HEK293 (cell line): ENCODE measurements around the gene GDF7.

Source experiments
- GFI1B ChIP-seq: fragments of 450-650 bp; formaldehyde crosslinking; IDR thresholded peaks from 2 replicates; pipeline ENCODE4 v1.5.1; 2016; ENCODE audit warnings: missing biosample characterization, missing genetic modification characterization
- GLIS1 ChIP-seq: fragments of 450-650 bp; formaldehyde crosslinking; IDR thresholded peaks from 2 replicates; pipeline ENCODE4 v1.5.1; 2016; ENCODE audit warnings: missing biosample characterization, missing genetic modification characterization
- KLF10 ChIP-seq: fragments of 450-650 bp; IDR thresholded peaks from 2 replicates; pipeline ENCODE4 v1.5.1; 2018; ENCODE audit warnings: missing biosample characterization, mild to moderate bottlenecking, missing genetic modification characterization
- KLF16 ChIP-seq: fragments of 450-650 bp; formaldehyde crosslinking; IDR thresholded peaks from 2 replicates; pipeline ENCODE4 v1.5.1; 2017; ENCODE audit warnings: missing biosample characterization, missing genetic modification characterization
- KLF7 ChIP-seq: fragments of 450-650 bp; formaldehyde crosslinking; IDR thresholded peaks from 2 replicates; pipeline ENCODE4 v1.5.1; 2016; ENCODE audit warnings: missing biosample characterization, missing genetic modification characterization, borderline replicate concordance
- KLF8 ChIP-seq: fragments of 450-650 bp; formaldehyde crosslinking; IDR thresholded peaks from 2 replicates; pipeline ENCODE4 v1.5.1; 2016; ENCODE audit warnings: missing biosample characterization, missing genetic modification characterization
- SALL2 ChIP-seq: fragments of 450-650 bp; formaldehyde crosslinking; IDR thresholded peaks from 2 replicates; pipeline ENCODE4 v1.5.0; 2017; ENCODE audit warnings: missing biosample characterization, mild to moderate bottlenecking, missing genetic modification characterization, borderline replicate concordance
- SCRT1 ChIP-seq: fragments of 450-650 bp; formaldehyde crosslinking; IDR thresholded peaks from 2 replicates; pipeline ENCODE4 v1.5.1; 2016; ENCODE audit warnings: missing biosample characterization, missing genetic modification characterization, borderline replicate concordance
- ZBTB1 ChIP-seq: fragments of 450-650 bp; formaldehyde crosslinking; IDR thresholded peaks from 2 replicates; pipeline ENCODE4 v1.5.1; 2016; ENCODE audit warnings: missing biosample characterization, missing genetic modification characterization
- ZBTB17 ChIP-seq: fragments of 450-650 bp; formaldehyde crosslinking; IDR thresholded peaks from 2 replicates; pipeline ENCODE4 v1.5.1; 2016; ENCODE audit warnings: missing biosample characterization, missing genetic modification characterization
- ZBTB20 ChIP-seq: fragments of 450-650 bp; formaldehyde crosslinking; IDR thresholded peaks from 2 replicates; pipeline ENCODE4 v1.5.1; 2016; ENCODE audit warnings: missing biosample characterization, missing genetic modification characterization
- ZBTB21 ChIP-seq: fragments of 450-650 bp; formaldehyde crosslinking; IDR thresholded peaks from 2 replicates; pipeline ENCODE4 v1.5.1; 2017; ENCODE audit warnings: missing biosample characterization, missing genetic modification characterization
- ZBTB8A ChIP-seq: fragments of 450-650 bp; formaldehyde crosslinking; IDR thresholded peaks from 2 replicates; pipeline ENCODE4 v1.5.1; 2016; ENCODE audit warnings: missing biosample characterization, missing genetic modification characterization
- ZIC2 ChIP-seq: fragments of 450-650 bp; formaldehyde crosslinking; IDR thresholded peaks from 2 replicates; pipeline ENCODE4 v1.5.1; 2016; ENCODE audit warnings: missing biosample characterization, missing genetic modification characterization
- ZNF184 ChIP-seq: fragments of 450-650 bp; IDR thresholded peaks from 2 replicates; pipeline ENCODE4 v1.5.1; 2018; ENCODE audit warnings: missing biosample characterization, mild to moderate bottlenecking, missing genetic modification characterization
- ZNF19 ChIP-seq: fragments of 450-650 bp; formaldehyde crosslinking; IDR thresholded peaks from 2 replicates; pipeline ENCODE4; 2016; ENCODE audit warnings: missing biosample characterization, missing genetic modification characterization, low read depth
- ZNF292 ChIP-seq: fragments of 450-650 bp; formaldehyde crosslinking; IDR thresholded peaks from 2 replicates; pipeline ENCODE4 v1.5.1; 2016; ENCODE audit warnings: low read depth, missing biosample characterization, missing genetic modification characterization, borderline replicate concordance
- ZNF394 ChIP-seq: fragments of 450-650 bp; formaldehyde crosslinking; IDR thresholded peaks from 2 replicates; pipeline ENCODE4 v1.5.1; 2016; ENCODE audit warnings: missing biosample characterization, missing genetic modification characterization, mild to moderate bottlenecking, moderate library complexity, borderline replicate concordance
- ZNF501 ChIP-seq: fragments of 450-650 bp; formaldehyde crosslinking; IDR thresholded peaks from 2 replicates; pipeline ENCODE4 v1.5.1; 2016; ENCODE audit warnings: missing biosample characterization, missing genetic modification characterization
- ZNF548 ChIP-seq: fragments of 450-650 bp; formaldehyde crosslinking; IDR thresholded peaks from 2 replicates; pipeline ENCODE4 v1.5.1; 2016; ENCODE audit warnings: missing biosample characterization, missing genetic modification characterization
- ZNF555 ChIP-seq: fragments of 450-650 bp; formaldehyde crosslinking; conservative IDR thresholded peaks from 2 replicates; pipeline ENCODE4 v1.5.1; 2017; ENCODE audit warnings: missing biosample characterization, mild to moderate bottlenecking, missing genetic modification characterization, inconsistent platforms
- ZNF707 ChIP-seq: fragments of 450-650 bp; formaldehyde crosslinking; IDR thresholded peaks from 2 replicates; pipeline ENCODE4 v1.5.1; 2016; ENCODE audit warnings: missing biosample characterization, missing genetic modification characterization
- ZNF843 ChIP-seq: fragments of 450-650 bp; formaldehyde crosslinking; IDR thresholded peaks from 2 replicates; pipeline ENCODE4 v1.5.1; 2016; ENCODE audit warnings: missing biosample characterization, missing genetic modification characterization
- ZSCAN16 ChIP-seq: fragments of 450-650 bp; formaldehyde crosslinking; IDR thresholded peaks from 2 replicates; pipeline ENCODE4 v1.5.1; 2016; ENCODE audit warnings: missing biosample characterization, missing genetic modification characterization
- ZSCAN30 ChIP-seq: fragments of 450-650 bp; IDR thresholded peaks from 2 replicates; pipeline ENCODE4 v1.5.1; 2018; ENCODE audit warnings: missing biosample characterization, mild to moderate bottlenecking, missing genetic modification characterization, moderate library complexity
- TF ChIP-seq, protein P1 (sequence below): fragments of 450-650 bp; formaldehyde crosslinking; IDR thresholded peaks from 2 replicates; pipeline ENCODE4 v1.5.1; 2016; ENCODE audit warnings: missing biosample characterization, missing genetic modification characterization
- TF ChIP-seq, protein P2 (sequence below): fragments of 450-650 bp; formaldehyde crosslinking; IDR thresholded peaks from 2 replicates; pipeline ENCODE4 v1.5.1; 2017; ENCODE audit warnings: missing biosample characterization, mild to moderate bottlenecking, missing genetic modification characterization, moderate library complexity
- TF ChIP-seq, protein P3 (sequence below): fragments of 450-650 bp; formaldehyde crosslinking; optimal IDR thresholded peaks from 2 replicates; pipeline ENCODE3; 2016; ENCODE audit warnings: missing biosample characterization, mild to moderate bottlenecking, missing genetic modification characterization
- TF ChIP-seq, protein P4 (sequence below): fragments of 450-650 bp; formaldehyde crosslinking; IDR thresholded peaks from 2 replicates; pipeline ENCODE4 v1.5.1; 2016; ENCODE audit warnings: missing biosample characterization, missing genetic modification characterization
- TF ChIP-seq, protein P5 (sequence below): fragments of 450-650 bp; formaldehyde crosslinking; IDR thresholded peaks from 2 replicates; pipeline ENCODE4 v1.5.1; 2017; ENCODE audit warnings: missing biosample characterization, missing genetic modification characterization

The GDF7 gene

DNA sequence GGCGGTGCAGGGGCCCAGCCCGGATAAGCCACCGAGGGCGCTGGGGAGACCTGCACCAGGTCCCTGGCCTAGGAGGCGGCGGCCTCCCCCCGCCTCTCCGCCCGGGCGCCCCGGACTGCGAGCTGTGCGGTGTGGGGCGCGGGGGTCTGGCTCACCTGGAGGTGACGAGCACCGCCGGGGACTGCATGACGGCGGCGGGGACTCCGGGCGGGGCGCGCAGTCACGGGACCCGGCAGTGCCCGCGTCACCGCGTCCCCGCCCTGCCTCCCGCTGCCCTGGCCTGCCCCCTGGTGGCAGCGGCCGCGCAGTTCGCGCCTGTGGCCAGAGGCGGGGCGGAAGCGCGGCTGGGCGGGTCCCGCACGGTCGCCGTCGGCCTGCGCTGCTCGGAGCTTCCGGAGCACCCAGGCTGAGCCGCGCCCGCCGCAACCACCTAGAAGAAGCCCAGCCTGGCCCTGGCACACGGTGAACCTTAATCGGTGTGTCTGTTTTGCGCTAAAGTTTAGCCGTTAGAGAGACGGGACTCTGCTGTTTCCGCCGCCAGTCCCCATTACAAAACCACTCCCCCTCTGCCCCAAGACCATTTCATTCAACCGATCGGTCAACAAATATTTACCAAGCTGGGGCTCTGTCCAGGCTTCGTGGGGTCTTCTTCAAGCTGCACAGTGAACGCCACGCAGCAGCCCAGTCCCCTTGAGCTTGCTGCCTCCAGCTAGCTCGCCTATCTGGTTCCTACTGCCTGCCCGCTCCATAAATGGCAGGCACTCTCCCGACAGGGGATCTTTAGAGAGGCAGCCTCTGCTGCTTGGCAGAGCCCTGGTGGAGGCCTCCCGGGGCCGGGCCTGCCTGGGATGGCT lies 15.8 kb upstream of the GDF7 start, which contains the start of gene HS1BP3 (continued):
- TF ChIP-seq ZNF394 (tag by site-specific recombination) (no peak; the same call in 1 of the 2 replicates), ZSCAN16 (tag by site-specific recombination) (no peak), ZSCAN30 (tag by site-specific recombination) (peak; percentile 69; the same call in 1 of the 2 replicates), ZNF548 (tag by site-specific recombination) (no peak), ZBTB20 (tag by site-specific recombination) (0 out of 2 replicates have a peak, but pooled peaks have one; percentile 6), SCRT1 (tag by site-specific recombination) (no peak), ZBTB8A (0 out of 2 replicates have a peak, but pooled peaks have one; percentile 6), ZNF555 (tag by site-specific recombination) (no peak), KLF16 (tag by site-specific recombination) (no peak), ZIC2 (tag by site-specific recombination) (peak; percentile 53; the same call in 1 of the 2 replicates), SALL2 (tag by site-specific recombination) (no peak), KLF7 (tag by site-specific recombination) (no peak), GLIS1 (peak; percentile 68), ZNF19 (tag by site-specific recombination) (no peak), ZNF501 (tag by site-specific recombination) (0 out of 2 replicates have a peak, but pooled peaks have one; percentile 24), ZNF843 (no peak), ZBTB17 (tag by site-specific recombination) (peak; percentile 71), ZNF184 (no peak), ZBTB1 (tag by site-specific recombination) (no peak), ZNF707 (tag by site-specific recombination) (no peak), ZBTB21 (tag by site-specific recombination) (no peak), GFI1B (tag by site-specific recombination) (no peak), KLF10 (tag by site-specific recombination) (peak; percentile 54; the same call in 1 of the 2 replicates), ZNF292 (tag by site-specific recombination) (no peak), KLF8 (tag by site-specific recombination) (peak; percentile 40; the same call in 1 of the 2 replicates)
- TF ChIP-seq, protein P1, sequence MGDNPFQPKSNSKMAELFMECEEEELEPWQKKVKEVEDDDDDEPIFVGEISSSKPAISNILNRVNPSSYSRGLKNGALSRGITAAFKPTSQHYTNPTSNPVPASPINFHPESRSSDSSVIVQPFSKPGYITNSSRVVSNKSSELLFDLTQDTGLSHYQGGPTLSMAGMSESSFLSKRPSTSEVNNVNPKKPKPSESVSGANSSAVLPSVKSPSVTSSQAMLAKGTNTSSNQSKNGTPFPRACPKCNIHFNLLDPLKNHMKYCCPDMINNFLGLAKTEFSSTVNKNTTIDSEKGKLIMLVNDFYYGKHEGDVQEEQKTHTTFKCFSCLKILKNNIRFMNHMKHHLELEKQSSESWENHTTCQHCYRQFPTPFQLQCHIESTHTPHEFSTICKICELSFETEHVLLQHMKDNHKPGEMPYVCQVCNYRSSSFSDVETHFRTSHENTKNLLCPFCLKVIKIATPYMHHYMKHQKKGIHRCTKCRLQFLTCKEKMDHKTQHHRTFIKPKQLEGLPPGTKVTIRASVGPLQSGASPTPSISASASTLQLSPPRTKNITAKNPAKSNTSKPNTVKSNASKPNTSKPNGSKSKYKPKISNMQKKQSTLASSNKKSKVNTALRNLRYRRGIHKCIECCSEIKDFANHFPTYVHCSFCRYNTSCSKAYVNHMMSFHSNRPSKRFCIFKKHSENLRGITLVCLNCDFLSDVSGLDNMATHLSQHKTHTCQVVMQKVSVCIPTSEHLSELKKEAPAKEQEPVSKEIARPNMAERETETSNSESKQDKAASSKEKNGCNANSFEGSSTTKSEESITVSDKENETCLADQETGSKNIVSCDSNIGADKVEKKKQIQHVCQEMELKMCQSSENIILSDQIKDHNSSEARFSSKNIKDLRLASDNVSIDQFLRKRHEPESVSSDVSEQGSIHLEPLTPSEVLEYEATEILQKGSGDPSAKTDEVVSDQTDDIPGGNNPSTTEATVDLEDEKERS (tag by site-specific recombination) = no peak
- TF ChIP-seq, protein P2, sequence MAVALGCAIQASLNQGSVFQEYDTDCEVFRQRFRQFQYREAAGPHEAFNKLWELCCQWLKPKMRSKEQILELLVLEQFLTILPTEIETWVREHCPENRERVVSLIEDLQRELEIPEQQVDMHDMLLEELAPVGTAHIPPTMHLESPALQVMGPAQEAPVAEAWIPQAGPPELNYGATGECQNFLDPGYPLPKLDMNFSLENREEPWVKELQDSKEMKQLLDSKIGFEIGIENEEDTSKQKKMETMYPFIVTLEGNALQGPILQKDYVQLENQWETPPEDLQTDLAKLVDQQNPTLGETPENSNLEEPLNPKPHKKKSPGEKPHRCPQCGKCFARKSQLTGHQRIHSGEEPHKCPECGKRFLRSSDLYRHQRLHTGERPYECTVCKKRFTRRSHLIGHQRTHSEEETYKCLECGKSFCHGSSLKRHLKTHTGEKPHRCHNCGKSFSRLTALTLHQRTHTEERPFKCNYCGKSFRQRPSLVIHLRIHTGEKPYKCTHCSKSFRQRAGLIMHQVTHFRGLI (tag by site-specific recombination) = peak; percentile 87
- TF ChIP-seq, protein P3, sequence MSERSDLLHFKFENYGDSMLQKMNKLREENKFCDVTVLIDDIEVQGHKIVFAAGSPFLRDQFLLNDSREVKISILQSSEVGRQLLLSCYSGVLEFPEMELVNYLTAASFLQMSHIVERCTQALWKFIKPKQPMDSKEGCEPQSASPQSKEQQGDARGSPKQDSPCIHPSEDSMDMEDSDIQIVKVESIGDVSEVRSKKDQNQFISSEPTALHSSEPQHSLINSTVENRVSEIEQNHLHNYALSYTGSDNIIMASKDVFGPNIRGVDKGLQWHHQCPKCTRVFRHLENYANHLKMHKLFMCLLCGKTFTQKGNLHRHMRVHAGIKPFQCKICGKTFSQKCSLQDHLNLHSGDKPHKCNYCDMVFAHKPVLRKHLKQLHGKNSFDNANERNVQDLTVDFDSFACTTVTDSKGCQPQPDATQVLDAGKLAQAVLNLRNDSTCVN (tag by site-specific recombination) = peak; percentile 77
- TF ChIP-seq, protein P4, sequence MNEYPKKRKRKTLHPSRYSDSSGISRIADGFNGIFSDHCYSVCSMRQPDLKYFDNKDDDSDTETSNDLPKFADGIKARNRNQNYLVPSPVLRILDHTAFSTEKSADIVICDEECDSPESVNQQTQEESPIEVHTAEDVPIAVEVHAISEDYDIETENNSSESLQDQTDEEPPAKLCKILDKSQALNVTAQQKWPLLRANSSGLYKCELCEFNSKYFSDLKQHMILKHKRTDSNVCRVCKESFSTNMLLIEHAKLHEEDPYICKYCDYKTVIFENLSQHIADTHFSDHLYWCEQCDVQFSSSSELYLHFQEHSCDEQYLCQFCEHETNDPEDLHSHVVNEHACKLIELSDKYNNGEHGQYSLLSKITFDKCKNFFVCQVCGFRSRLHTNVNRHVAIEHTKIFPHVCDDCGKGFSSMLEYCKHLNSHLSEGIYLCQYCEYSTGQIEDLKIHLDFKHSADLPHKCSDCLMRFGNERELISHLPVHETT (tag by site-specific recombination) = no peak
- TF ChIP-seq, protein P5, sequence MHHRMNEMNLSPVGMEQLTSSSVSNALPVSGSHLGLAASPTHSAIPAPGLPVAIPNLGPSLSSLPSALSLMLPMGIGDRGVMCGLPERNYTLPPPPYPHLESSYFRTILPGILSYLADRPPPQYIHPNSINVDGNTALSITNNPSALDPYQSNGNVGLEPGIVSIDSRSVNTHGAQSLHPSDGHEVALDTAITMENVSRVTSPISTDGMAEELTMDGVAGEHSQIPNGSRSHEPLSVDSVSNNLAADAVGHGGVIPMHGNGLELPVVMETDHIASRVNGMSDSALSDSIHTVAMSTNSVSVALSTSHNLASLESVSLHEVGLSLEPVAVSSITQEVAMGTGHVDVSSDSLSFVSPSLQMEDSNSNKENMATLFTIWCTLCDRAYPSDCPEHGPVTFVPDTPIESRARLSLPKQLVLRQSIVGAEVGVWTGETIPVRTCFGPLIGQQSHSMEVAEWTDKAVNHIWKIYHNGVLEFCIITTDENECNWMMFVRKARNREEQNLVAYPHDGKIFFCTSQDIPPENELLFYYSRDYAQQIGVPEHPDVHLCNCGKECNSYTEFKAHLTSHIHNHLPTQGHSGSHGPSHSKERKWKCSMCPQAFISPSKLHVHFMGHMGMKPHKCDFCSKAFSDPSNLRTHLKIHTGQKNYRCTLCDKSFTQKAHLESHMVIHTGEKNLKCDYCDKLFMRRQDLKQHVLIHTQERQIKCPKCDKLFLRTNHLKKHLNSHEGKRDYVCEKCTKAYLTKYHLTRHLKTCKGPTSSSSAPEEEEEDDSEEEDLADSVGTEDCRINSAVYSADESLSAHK (tag by site-specific recombination) = no peak
